ENCODE results near the gene DNLZ.

GRCh38 chr9:136359774-136360718, 3.5 kb downstream of the DNLZ start:
- TF ChIP-seq ZBTB8A (tag by site-specific recombination; IDR thresholded peaks at IDR 0.05) (no peak), ZNF514 (tag by site-specific recombination; IDR thresholded peaks at IDR 0.05) (no peak), CTCF (tag by site-specific recombination; IDR thresholded peaks at IDR 0.05) (no peak), IKZF3 (tag by site-specific recombination; IDR thresholded peaks at IDR 0.05) (no peak), ZNF19 (tag by site-specific recombination; IDR thresholded peaks at IDR 0.05; ENCODE audit: low read depth) (no peak), TCF7L2 (IDR thresholded peaks at IDR 0.05; ENCODE audit: borderline replicate concordance, low read depth, low read length) (no peak), ZNF274 (IDR thresholded peaks at IDR 0.05; ENCODE audit: low read length) (no peak), ZNF274 (tag by site-specific recombination; IDR thresholded peaks at IDR 0.05; ENCODE audit: borderline replicate concordance) (no peak), GLIS2 (tag by site-specific recombination; IDR thresholded peaks at IDR 0.05) (peak; percentile 28; the same call in 1 of the 2 replicates), ZNF560 (tag by site-specific recombination; IDR thresholded peaks at IDR 0.05; ENCODE audit: borderline replicate concordance) (no peak), ZNF701 (tag by site-specific recombination; IDR thresholded peaks at IDR 0.05) (no peak), KLF7 (tag by site-specific recombination; IDR thresholded peaks at IDR 0.05; ENCODE audit: borderline replicate concordance) (no peak), ZFP3 (tag by site-specific recombination; IDR thresholded peaks at IDR 0.05; ENCODE audit: low read depth) (no peak)
- TF ChIP-seq, protein P1, sequence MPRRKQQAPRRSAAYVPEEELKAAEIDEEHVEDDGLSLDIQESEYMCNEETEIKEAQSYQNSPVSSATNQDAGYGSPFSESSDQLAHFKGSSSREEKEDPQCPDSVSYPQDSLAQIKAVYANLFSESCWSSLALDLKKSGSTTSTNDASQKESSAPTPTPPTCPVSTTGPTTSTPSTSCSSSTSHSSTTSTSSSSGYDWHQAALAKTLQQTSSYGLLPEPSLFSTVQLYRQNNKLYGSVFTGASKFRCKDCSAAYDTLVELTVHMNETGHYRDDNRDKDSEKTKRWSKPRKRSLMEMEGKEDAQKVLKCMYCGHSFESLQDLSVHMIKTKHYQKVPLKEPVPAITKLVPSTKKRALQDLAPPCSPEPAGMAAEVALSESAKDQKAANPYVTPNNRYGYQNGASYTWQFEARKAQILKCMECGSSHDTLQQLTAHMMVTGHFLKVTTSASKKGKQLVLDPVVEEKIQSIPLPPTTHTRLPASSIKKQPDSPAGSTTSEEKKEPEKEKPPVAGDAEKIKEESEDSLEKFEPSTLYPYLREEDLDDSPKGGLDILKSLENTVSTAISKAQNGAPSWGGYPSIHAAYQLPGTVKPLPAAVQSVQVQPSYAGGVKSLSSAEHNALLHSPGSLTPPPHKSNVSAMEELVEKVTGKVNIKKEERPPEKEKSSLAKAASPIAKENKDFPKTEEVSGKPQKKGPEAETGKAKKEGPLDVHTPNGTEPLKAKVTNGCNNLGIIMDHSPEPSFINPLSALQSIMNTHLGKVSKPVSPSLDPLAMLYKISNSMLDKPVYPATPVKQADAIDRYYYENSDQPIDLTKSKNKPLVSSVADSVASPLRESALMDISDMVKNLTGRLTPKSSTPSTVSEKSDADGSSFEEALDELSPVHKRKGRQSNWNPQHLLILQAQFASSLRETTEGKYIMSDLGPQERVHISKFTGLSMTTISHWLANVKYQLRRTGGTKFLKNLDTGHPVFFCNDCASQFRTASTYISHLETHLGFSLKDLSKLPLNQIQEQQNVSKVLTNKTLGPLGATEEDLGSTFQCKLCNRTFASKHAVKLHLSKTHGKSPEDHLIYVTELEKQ (tag by site-specific recombination; IDR thresholded peaks at IDR 0.05; ENCODE audit: borderline replicate concordance), result no peak
